ENCODE data around the gene INSC.

DNA sequence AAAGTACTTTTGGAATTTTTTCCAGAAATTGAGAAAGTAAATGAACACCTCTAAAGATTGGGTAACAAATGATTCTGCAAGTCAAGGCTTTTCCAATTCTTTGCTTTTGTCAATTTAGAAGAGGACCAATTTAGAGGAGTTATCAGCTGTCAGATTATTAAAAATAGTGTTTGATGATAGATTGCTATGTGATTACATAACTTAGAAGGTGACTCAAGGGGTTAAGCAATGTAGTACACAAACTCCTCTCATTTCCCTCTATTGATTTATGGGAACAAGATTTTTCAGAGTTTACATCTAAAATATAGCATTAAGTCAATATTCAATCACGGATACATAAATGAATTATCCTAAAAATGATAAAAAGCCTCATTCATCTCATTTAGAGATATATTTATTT is 70.3 kb downstream of the INSC start:
- TF ChIP-seq, protein P1, sequence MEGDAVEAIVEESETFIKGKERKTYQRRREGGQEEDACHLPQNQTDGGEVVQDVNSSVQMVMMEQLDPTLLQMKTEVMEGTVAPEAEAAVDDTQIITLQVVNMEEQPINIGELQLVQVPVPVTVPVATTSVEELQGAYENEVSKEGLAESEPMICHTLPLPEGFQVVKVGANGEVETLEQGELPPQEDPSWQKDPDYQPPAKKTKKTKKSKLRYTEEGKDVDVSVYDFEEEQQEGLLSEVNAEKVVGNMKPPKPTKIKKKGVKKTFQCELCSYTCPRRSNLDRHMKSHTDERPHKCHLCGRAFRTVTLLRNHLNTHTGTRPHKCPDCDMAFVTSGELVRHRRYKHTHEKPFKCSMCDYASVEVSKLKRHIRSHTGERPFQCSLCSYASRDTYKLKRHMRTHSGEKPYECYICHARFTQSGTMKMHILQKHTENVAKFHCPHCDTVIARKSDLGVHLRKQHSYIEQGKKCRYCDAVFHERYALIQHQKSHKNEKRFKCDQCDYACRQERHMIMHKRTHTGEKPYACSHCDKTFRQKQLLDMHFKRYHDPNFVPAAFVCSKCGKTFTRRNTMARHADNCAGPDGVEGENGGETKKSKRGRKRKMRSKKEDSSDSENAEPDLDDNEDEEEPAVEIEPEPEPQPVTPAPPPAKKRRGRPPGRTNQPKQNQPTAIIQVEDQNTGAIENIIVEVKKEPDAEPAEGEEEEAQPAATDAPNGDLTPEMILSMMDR (conservative IDR thresholded peaks at IDR 0.05) = no peak
- no peak for TF ChIP-seq EZH2 (IDR thresholded peaks at IDR 0.05; ENCODE audit: low read depth)
